HCT116 (cell line): ENCODE measurements around the gene EPHA8. TPM values are rescaled to one million over a fixed set of nuclear protein-coding genes. Genes with fewer than 3 reads are reported as not detected.

ENCODE experiments used
- ATAC-seq: fragments of 200-7000 bp; cut with Tn5 transposase; 2 replicates; pipeline ENCODE4 v1.9.1; 2020; ENCODE audit warnings: mild to moderate bottlenecking, moderate library complexity
- BruUV-seq: library from RNA; stranded (reverse); fragments of 400-500 nt; replicated peaks from 2 replicates; lab custom pipeline; 2021; lab: Mats Ljungman, UMichigan
- CTCF ChIA-PET: fragments of 300-600 bp; sonication (Branson Sonifier 250); formaldehyde crosslinking; loops from one replicate; lab custom pipeline; 2021; ENCODE audit warnings: antibody characterized with exemption; lab: Charles Lee
- POLR2A ChIA-PET: fragments of 300-600, 350-600 bp; sonication (Branson Sonifier 250); formaldehyde crosslinking; loops from one replicate; lab custom pipeline; 2021; ENCODE audit warnings: antibody characterized with exemption; lab: Charles Lee
- RAD21 ChIA-PET, 2 experiments: fragments of 300-600 bp; sonication (Branson Sonifier 250); formaldehyde crosslinking; loops; one replicate each; lab custom pipeline; 2023; ENCODE audit warnings: low total read pairs in 2 of 2; ENCODE audit not compliant: uncharacterized antibody in 2 of 2, unreplicated experiment in 2 of 2, low non-redundant PET in 1 of 2; lab: Charles Lee
- DNase-seq: peaks from one replicate; pipeline ENCODE4 v3.0.0-alpha.2; 2010; ENCODE audit warnings: low read depth, low spot score
- H2AFZ ChIP-seq: fragments of 200-600 bp; shearing (Covaris generic), sonication (generic); 2 replicates; pipeline ENCODE4 v1.6.1; 2017; ENCODE audit warnings: low read depth, mixed run types, mixed read lengths, antibody characterized with exemption, low read length; ENCODE audit not compliant: poor library complexity, severe bottlenecking
- H3K27ac ChIP-seq: 2 replicates; pipeline ENCODE4 v1.5.1; 2012; ENCODE audit warnings: low read depth, low read length
- H3K27me3 ChIP-seq: fragments of 200-600 bp; sonication (generic); 2 replicates; pipeline ENCODE4 v1.6.1; 2016; ENCODE audit warnings: mixed run types, low read length, mixed read lengths; ENCODE audit not compliant: insufficient read depth
- H3K36me3 ChIP-seq, 2 experiments: fragments of 200-500 bp in 1 of 2; fragments of 200-600 bp in 1 of 2; sonication (Bioruptor generic) in 1 of 2; sonication (generic) in 1 of 2; 2 replicates each; pipeline versions ENCODE4 v1.5.1 to v1.6.1; 2014 to 2016; ENCODE audit warnings: low read length in 2 of 2, inconsistent platforms in 1 of 2, mixed read lengths in 1 of 2, mixed run types in 1 of 2; ENCODE audit not compliant: insufficient read depth in 2 of 2, control insufficient read depth in 1 of 2
- H3K4me1 ChIP-seq, 2 experiments: fragments of 200-600 bp in 1 of 2; sonication (generic) in 1 of 2; 2 replicates each; pipeline versions ENCODE4 v1.5.1 to v1.6.1; 2012 to 2017; ENCODE audit warnings: low read length in 2 of 2, inconsistent platforms in 1 of 2, mild to moderate bottlenecking in 1 of 2, mixed read lengths in 1 of 2, mixed run types in 1 of 2, moderate library complexity in 1 of 2; ENCODE audit not compliant: insufficient read depth in 2 of 2, control insufficient read depth in 1 of 2
- H3K4me2 ChIP-seq: fragments of 200-600 bp; sonication (generic); 2 replicates; pipeline ENCODE4 v1.6.1; 2017; ENCODE audit warnings: mixed run types, low read length, mixed read lengths
- H3K4me3 ChIP-seq, 2 experiments: fragments of 200-600 bp in 1 of 2; sonication (generic) in 1 of 2; replicated peaks in 1 of 2; 2 replicates each; pipeline ENCODE4 v1.5.1; 2011 to 2016; ENCODE audit warnings: low read length in 2 of 2, control low read depth in 1 of 2, low read depth in 1 of 2, mild to moderate bottlenecking in 1 of 2, mixed read lengths in 1 of 2, mixed run types in 1 of 2
- H3K79me2 ChIP-seq: fragments of 200-600 bp; sonication (generic); 2 replicates; pipeline ENCODE4 v1.6.1; 2017; ENCODE audit warnings: mild to moderate bottlenecking, mixed run types, low read length, moderate library complexity, mixed read lengths; ENCODE audit not compliant: insufficient read depth
- H3K9ac ChIP-seq: fragments of 200-600 bp; sonication (generic); 2 replicates; pipeline ENCODE4 v1.6.1; 2016; ENCODE audit warnings: low read length, mixed read lengths
- H3K9me2 ChIP-seq: fragments of 200-600 bp; sonication (generic), shearing (Covaris generic); 2 replicates; pipeline ENCODE4 v1.6.1; 2017; ENCODE audit warnings: mixed run types, mild to moderate bottlenecking, moderate library complexity; ENCODE audit not compliant: insufficient read depth
- H3K9me3 ChIP-seq, 2 experiments: fragments of 200-500 bp in 1 of 2; fragments of 200-600 bp in 1 of 2; sonication (Bioruptor generic) in 1 of 2; sonication (generic) in 1 of 2; 2 replicates each; pipeline ENCODE4 v1.6.1; 2014 to 2017; ENCODE audit warnings: low read length in 2 of 2, mixed read lengths in 2 of 2, inconsistent platforms in 1 of 2, low read depth in 1 of 2, mild to moderate bottlenecking in 1 of 2, mixed run types in 1 of 2, moderate library complexity in 1 of 2; ENCODE audit not compliant: control insufficient read depth in 1 of 2, insufficient read depth in 1 of 2
- H4K20me1 ChIP-seq: fragments of 200-600 bp; sonication (generic), shearing (Covaris generic); 2 replicates; pipeline ENCODE4 v1.6.1; 2017; ENCODE audit warnings: mixed run types, mild to moderate bottlenecking, moderate library complexity; ENCODE audit not compliant: insufficient read depth
- CBX3 ChIP-seq: IDR thresholded peaks from 2 replicates; pipeline ENCODE4 v1.6.1; 2012; ENCODE audit warnings: low read depth
- EGR1 ChIP-seq: IDR thresholded peaks from 2 replicates; pipeline ENCODE4 v1.6.1; 2012; ENCODE audit warnings: low read depth
- EZH2 ChIP-seq: fragments of 200-600 bp; sonication (generic); IDR thresholded peaks from 2 replicates; pipeline ENCODE4 v1.6.1; 2017; ENCODE audit warnings: antibody characterized with exemption, mixed run types
- EZH2phosphoT487 ChIP-seq: fragments of 200-600 bp; IDR thresholded peaks from 2 replicates; pipeline ENCODE4 v1.6.1; 2018; ENCODE audit warnings: antibody characterized with exemption, borderline replicate concordance
- JUND ChIP-seq: IDR thresholded peaks from 2 replicates; pipeline ENCODE4 v1.6.1; 2012
- POLR2A ChIP-seq: IDR thresholded peaks from 2 replicates; pipeline ENCODE4 v1.7.0; 2011; ENCODE audit warnings: borderline replicate concordance; ENCODE audit not compliant: insufficient read depth, insufficient read length; ENCODE audit errors: extremely low read depth
- SIN3A ChIP-seq: IDR thresholded peaks from 2 replicates; pipeline ENCODE4 v1.6.1; 2012; ENCODE audit warnings: low read depth
- SP1 ChIP-seq: IDR thresholded peaks from 2 replicates; pipeline ENCODE4 v1.6.1; 2012; ENCODE audit warnings: low read depth
- TCF7L2 ChIP-seq: IDR thresholded peaks from 2 replicates; pipeline ENCODE4 v1.7.0; 2011; ENCODE audit warnings: borderline replicate concordance, inconsistent platforms; ENCODE audit not compliant: insufficient read depth, insufficient read length; ENCODE audit errors: extremely low read depth
- YY1 ChIP-seq: IDR thresholded peaks from 2 replicates; pipeline ENCODE4 v1.6.1; 2011; ENCODE audit warnings: low read length, low read depth, moderate library complexity, mild to moderate bottlenecking; ENCODE audit not compliant: insufficient replicate concordance; ENCODE audit errors: extremely low read depth
- ZFX ChIP-seq: fragments of 450-650 bp; IDR thresholded peaks from 2 replicates; pipeline ENCODE4 v1.6.1; 2017
- ZNF274 ChIP-seq: fragments of 200-500 bp; sonication (Bioruptor generic); IDR thresholded peaks from 2 replicates; pipeline ENCODE4 v1.6.1; 2014; ENCODE audit warnings: mild to moderate bottlenecking, low read depth, low read length, inconsistent platforms
- intact Hi-C: fragments of 100-400 bp; cut with micrococcal nuclease; formaldehyde crosslinking; loops from 2 replicates; pipeline ENCODE4 v1.10.0; 2022
- total RNA-seq: library from RNA; stranded (reverse); gene quantifications from one replicate; pipeline ENCODE4 v1.2.1, GENCODE V29; 2021; ENCODE audit not compliant: unreplicated experiment
- TF ChIP-seq, protein P1 (sequence below): IDR thresholded peaks from 2 replicates; pipeline ENCODE4 v1.6.1; 2012
- TF ChIP-seq, protein P2 (sequence below): IDR thresholded peaks from 2 replicates; pipeline ENCODE4 v1.6.1; 2012; ENCODE audit warnings: low read depth
- TF ChIP-seq, protein P3 (sequence below): IDR thresholded peaks from 2 replicates; pipeline ENCODE4 v1.6.1; 2012

Gene EPHA8
- total RNA-seq, 1 experiment from 2014 or later: 0.30 TPM

DNA sequence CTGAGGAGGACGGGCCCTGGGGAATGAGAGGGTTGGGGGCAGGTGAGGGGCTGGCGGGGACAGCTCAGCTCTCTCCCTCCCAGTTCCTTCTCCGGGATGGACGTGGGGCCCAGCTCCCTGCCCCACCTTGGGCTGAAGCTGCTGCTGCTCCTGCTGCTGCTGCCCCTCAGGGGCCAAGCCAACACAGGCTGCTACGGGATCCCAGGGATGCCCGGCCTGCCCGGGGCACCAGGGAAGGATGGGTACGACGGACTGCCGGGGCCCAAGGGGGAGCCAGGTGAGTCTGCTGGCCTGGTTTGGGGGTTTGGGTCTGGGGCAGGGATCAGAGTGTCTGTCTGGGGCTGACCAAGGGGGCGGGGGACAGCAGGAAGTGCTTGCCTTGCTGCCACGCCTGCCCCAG lies 80.6 kb downstream of the EPHA8 start:
- no peaks in the 10 kb centered on the region for H3K4me1 ChIP-seq
- no peak overlapping the region for H3K9ac ChIP-seq
- ChIA-PET RAD21 (interaction anchor here in 1 of 2 experiments (0.6 to 0.7 kb wide), 2 partner anchors 221 to 223 kb away, joined by 3 read pairs; no protein-coding TSS in a partner anchor), CTCF (interaction anchor here (4.7 kb wide), 1 partner anchor 223 kb away, joined by 48 read pairs; no protein-coding TSS in a partner anchor), POLR2A (no interaction called here)
- H4K20me1 ChIP-seq: no peaks in the 10 kb centered on the region
- H3K27me3 ChIP-seq: no peaks in the 10 kb centered on the region
- H3K4me3 ChIP-seq: no peak overlapping the region
- TF ChIP-seq, protein P1, sequence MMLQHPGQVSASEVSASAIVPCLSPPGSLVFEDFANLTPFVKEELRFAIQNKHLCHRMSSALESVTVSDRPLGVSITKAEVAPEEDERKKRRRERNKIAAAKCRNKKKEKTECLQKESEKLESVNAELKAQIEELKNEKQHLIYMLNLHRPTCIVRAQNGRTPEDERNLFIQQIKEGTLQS: no peak
- no peak for TF ChIP-seq JUND
- no peaks in the 10 kb centered on the region for H3K36me3 ChIP-seq
- H3K79me2 ChIP-seq: no peaks in the 10 kb centered on the region
- intact Hi-C loops: loop anchor here (2.0 to 5.0 kb wide), 2 partner anchors 115 to 512 kb away; no protein-coding TSS in a partner anchor
- no peak overlapping the region for H3K27ac ChIP-seq
- no peak overlapping the region for H3K4me2 ChIP-seq
- no peak overlapping the region for H2AFZ ChIP-seq
- no peaks in the 10 kb centered on the region for H3K9me2 ChIP-seq
- no peaks in the 10 kb centered on the region for H3K9me3 ChIP-seq
- DNase-seq: no peak
- no peak for ATAC-seq
- BruUV-seq: no TSS peak

- no peak overlapping the region for H3K4me2 ChIP-seq
- H3K9me2 ChIP-seq: no peaks in the 10 kb centered on the region
- H2AFZ ChIP-seq: no peak overlapping the region
- ChIA-PET POLR2A (no interaction called here), RAD21 (no interaction called here), CTCF (no interaction called here)
- no peaks in the 10 kb centered on the region for H3K9me3 ChIP-seq
- no peak for DNase-seq
- no peaks in the 10 kb centered on the region for H3K27me3 ChIP-seq
- H3K79me2 ChIP-seq: no peaks in the 10 kb centered on the region
- H3K4me3 ChIP-seq: no peak overlapping the region
- TF ChIP-seq, protein P1: no peak
- TF ChIP-seq TCF7L2 (no peak), CBX3 (no peak), JUND (no peak), YY1 (no peak), POLR2A (no peak), SP1 (no peak), EGR1 (no peak), ZFX (no peak), EZH2 (no peak), EZH2phosphoT487 (no peak), SIN3A (no peak), ZNF274 (no peak)
- TF ChIP-seq, protein P2, sequence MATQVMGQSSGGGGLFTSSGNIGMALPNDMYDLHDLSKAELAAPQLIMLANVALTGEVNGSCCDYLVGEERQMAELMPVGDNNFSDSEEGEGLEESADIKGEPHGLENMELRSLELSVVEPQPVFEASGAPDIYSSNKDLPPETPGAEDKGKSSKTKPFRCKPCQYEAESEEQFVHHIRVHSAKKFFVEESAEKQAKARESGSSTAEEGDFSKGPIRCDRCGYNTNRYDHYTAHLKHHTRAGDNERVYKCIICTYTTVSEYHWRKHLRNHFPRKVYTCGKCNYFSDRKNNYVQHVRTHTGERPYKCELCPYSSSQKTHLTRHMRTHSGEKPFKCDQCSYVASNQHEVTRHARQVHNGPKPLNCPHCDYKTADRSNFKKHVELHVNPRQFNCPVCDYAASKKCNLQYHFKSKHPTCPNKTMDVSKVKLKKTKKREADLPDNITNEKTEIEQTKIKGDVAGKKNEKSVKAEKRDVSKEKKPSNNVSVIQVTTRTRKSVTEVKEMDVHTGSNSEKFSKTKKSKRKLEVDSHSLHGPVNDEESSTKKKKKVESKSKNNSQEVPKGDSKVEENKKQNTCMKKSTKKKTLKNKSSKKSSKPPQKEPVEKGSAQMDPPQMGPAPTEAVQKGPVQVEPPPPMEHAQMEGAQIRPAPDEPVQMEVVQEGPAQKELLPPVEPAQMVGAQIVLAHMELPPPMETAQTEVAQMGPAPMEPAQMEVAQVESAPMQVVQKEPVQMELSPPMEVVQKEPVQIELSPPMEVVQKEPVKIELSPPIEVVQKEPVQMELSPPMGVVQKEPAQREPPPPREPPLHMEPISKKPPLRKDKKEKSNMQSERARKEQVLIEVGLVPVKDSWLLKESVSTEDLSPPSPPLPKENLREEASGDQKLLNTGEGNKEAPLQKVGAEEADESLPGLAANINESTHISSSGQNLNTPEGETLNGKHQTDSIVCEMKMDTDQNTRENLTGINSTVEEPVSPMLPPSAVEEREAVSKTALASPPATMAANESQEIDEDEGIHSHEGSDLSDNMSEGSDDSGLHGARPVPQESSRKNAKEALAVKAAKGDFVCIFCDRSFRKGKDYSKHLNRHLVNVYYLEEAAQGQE: no peak
- TF ChIP-seq, protein P3, sequence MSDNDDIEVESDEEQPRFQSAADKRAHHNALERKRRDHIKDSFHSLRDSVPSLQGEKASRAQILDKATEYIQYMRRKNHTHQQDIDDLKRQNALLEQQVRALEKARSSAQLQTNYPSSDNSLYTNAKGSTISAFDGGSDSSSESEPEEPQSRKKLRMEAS: no peak
- no peaks in the 10 kb centered on the region for H3K4me1 ChIP-seq
- no peaks in the 10 kb centered on the region for H3K36me3 ChIP-seq
- no TSS peak for BruUV-seq
- no peak overlapping the region for H3K9ac ChIP-seq
- ATAC-seq: no peak
- no peak overlapping the region for H3K27ac ChIP-seq
- intact Hi-C loops: no loop called here
- H4K20me1 ChIP-seq: no peaks in the 10 kb centered on the region
Measured at GRCh38 chr1:22645931-22646330, 82.6 kb downstream of the EPHA8 start.
